ENCODE data around the gene HPDL. TPM values are rescaled to one million over a fixed set of nuclear protein-coding genes. Genes with fewer than 3 reads are reported as not detected.

HPDL gene
- total RNA-seq, 2 experiments from 2014 or later, result 16.8 TPM

- H3K9me3 Mint-ChIP-seq (ENCODE audit: insufficient read depth), result no peaks in the 10 kb centered on the region
- POLR2A ChIA-PET, result interaction anchor here (0.6 to 6.4 kb wide), 10 partner anchors 25 to 581 kb away, joined by 3 to 78 read pairs (median 6); partner anchors contain the start of genes HECTD3, HPDL, MUTYH and TOE1
- H3K36me3 Mint-ChIP-seq (ENCODE audit: low read depth), result no peaks in the 10 kb centered on the region
- no peaks in the 10 kb centered on the region for H3K27me3 Mint-ChIP-seq (ENCODE audit: low read depth)
- CTCF ChIA-PET, result interaction anchor here (0.8 to 9.4 kb wide), 15 partner anchors 9 to 503 kb away, joined by 3 to 361 read pairs (median 5); partner anchors contain the start of genes CCDC163, HECTD3, HPDL and MMACHC
- H3K27ac Mint-ChIP-seq, result peak overlapping the region; percentile 36
- peak overlapping the region; percentile 64 for H3K4me3 Mint-ChIP-seq
- ATAC-seq, result no peak
- peaks cover 40% of the 10 kb centered on the region for H3K4me1 Mint-ChIP-seq (ENCODE audit: low read depth)
- no peak for DNase-seq
These were observed 24.1 kb upstream of the HPDL start for GRCh38 chr1:45302505-45303150.

- ChIA-PET CTCF (interaction anchor here (0.7 to 9.4 kb wide), 24 partner anchors 9 to 630 kb away, joined by 3 to 361 read pairs (median 4); partner anchors contain the start of genes ARMH1, CCDC163, HECTD3 and HPDL), POLR2A (interaction anchor here (0.9 to 6.4 kb wide), 11 partner anchors 21 to 582 kb away, joined by 3 to 78 read pairs (median 5); partner anchors contain the start of genes CCDC163, HECTD3, HPDL and MMACHC)
- no peaks in the 10 kb centered on the region for H3K27me3 Mint-ChIP-seq (ENCODE audit: low read depth)
- H3K27ac Mint-ChIP-seq, result peak overlapping the region; percentile 97
- peak overlapping the region; percentile 89 for H3K4me3 Mint-ChIP-seq
- ATAC-seq (peak; percentile 89), DNase-seq (peak; percentile 99)
- no peaks in the 10 kb centered on the region for H3K36me3 Mint-ChIP-seq (ENCODE audit: low read depth)
- no peaks in the 10 kb centered on the region for H3K9me3 Mint-ChIP-seq (ENCODE audit: insufficient read depth)
- H3K4me1 Mint-ChIP-seq (ENCODE audit: low read depth), result peaks cover 40% of the 10 kb centered on the region
These were observed 23.0 kb upstream of the HPDL start for GRCh38 chr1:45303520-45304310.

GRCh38 chr1:45304311-45305081 is 22.2 kb upstream of the HPDL start:
- H3K4me3 Mint-ChIP-seq, result peak overlapping the region; percentile 89
- H3K4me1 Mint-ChIP-seq (ENCODE audit: low read depth), result peaks cover 40% of the 10 kb centered on the region
- peak overlapping the region; percentile 97 for H3K27ac Mint-ChIP-seq
- H3K36me3 Mint-ChIP-seq (ENCODE audit: low read depth), result no peaks in the 10 kb centered on the region
- no peak for DNase-seq
- no peak for ATAC-seq
- H3K9me3 Mint-ChIP-seq (ENCODE audit: insufficient read depth), result no peaks in the 10 kb centered on the region
- H3K27me3 Mint-ChIP-seq (ENCODE audit: low read depth), result no peaks in the 10 kb centered on the region
- CTCF ChIA-PET, result interaction anchor here (0.8 to 9.4 kb wide), 12 partner anchors 12 to 293 kb away, joined by 3 to 361 read pairs (median 10); partner anchors contain the start of genes HECTD3, MUTYH, TESK2 and TOE1
- POLR2A ChIA-PET, result interaction anchor here (0.6 to 6.4 kb wide), 8 partner anchors 20 to 583 kb away, joined by 3 to 78 read pairs (median 7); partner anchors contain the start of genes HECTD3, MUTYH, TOE1 and UROD

GRCh38 chr1:45305231-45305630 is 21.5 kb upstream of the HPDL start:
- H3K9me3 Mint-ChIP-seq (ENCODE audit: insufficient read depth), result no peaks in the 10 kb centered on the region
- H3K4me1 Mint-ChIP-seq (ENCODE audit: low read depth), result peaks cover 40% of the 10 kb centered on the region
- H3K36me3 Mint-ChIP-seq (ENCODE audit: low read depth), result no peaks in the 10 kb centered on the region
- peak overlapping the region; percentile 66 for H3K27ac Mint-ChIP-seq
- no peak for DNase-seq
- ATAC-seq, result no peak
- ChIA-PET POLR2A (interaction anchor here (0.6 to 5.7 kb wide), 9 partner anchors 19 to 584 kb away, joined by 3 to 60 read pairs (median 6); partner anchors contain the start of genes MUTYH, TOE1 and UROD), CTCF (interaction anchor here (0.8 to 5.5 kb wide), 9 partner anchors 12 to 294 kb away, joined by 3 to 44 read pairs (median 4); partner anchors contain the start of genes HECTD3, MUTYH, TESK2 and TOE1)
- peak overlapping the region; percentile 89 for H3K4me3 Mint-ChIP-seq
- no peaks in the 10 kb centered on the region for H3K27me3 Mint-ChIP-seq (ENCODE audit: low read depth)

- Mint-ChIP-seq H3K27me3 (ENCODE audit: low read depth) (no peaks in the 10 kb centered on the region), H3K27ac (peak overlapping the region; percentile 31), H3K4me3 (peak overlapping the region; percentile 45), H3K4me1 (ENCODE audit: low read depth) (peaks cover 35% of the 10 kb centered on the region), H3K36me3 (ENCODE audit: low read depth) (no peaks in the 10 kb centered on the region), H3K9me3 (ENCODE audit: insufficient read depth) (no peaks in the 10 kb centered on the region)
- DNase-seq (peak; percentile 58), ATAC-seq (no peak)
- ChIA-PET POLR2A (interaction anchor here (0.6 to 5.7 kb wide), 8 partner anchors 31 to 585 kb away, joined by 3 to 60 read pairs (median 6); partner anchors contain the start of genes MUTYH, TOE1 and UROD), CTCF (interaction anchor here (1.0 to 5.5 kb wide), 6 partner anchors 19 to 294 kb away, joined by 3 to 44 read pairs (median 11); partner anchors contain the start of genes MUTYH, TOE1 and UROD)
These were observed 20.4 kb upstream of the HPDL start for GRCh38 chr1:45306319-45306718.

- POLR2A ChIA-PET, result interaction anchor here (0.6 to 5.7 kb wide), 4 partner anchors 30 to 477 kb away, joined by 3 to 60 read pairs (median 7); partner anchors contain the start of genes MUTYH, TOE1 and UROD
These were observed 19.8 kb upstream of the HPDL start for GRCh38 chr1:45306905-45307304.

GRCh38 chr1:45314266-45314665 is 12.4 kb upstream of the HPDL start:
- H3K4me3 Mint-ChIP-seq, result no peak overlapping the region
- CTCF ChIA-PET, result interaction anchor here (1.3 to 1.8 kb wide), 3 partner anchors 10 to 179 kb away, joined by 3 to 5 read pairs (median 5); no protein-coding TSS in a partner anchor
- no peak overlapping the region for H3K27ac Mint-ChIP-seq
- H3K9me3 Mint-ChIP-seq (ENCODE audit: insufficient read depth), result no peaks in the 10 kb centered on the region
- no peaks in the 10 kb centered on the region for H3K27me3 Mint-ChIP-seq (ENCODE audit: low read depth)
- ATAC-seq, result no peak
- no peak for DNase-seq
- H3K36me3 Mint-ChIP-seq (ENCODE audit: low read depth), result no peaks in the 10 kb centered on the region
- POLR2A ChIA-PET, result interaction anchor here (1.4 kb wide), 1 partner anchor 26 kb away, joined by 3 read pairs; the partner anchor contains the start of genes MUTYH and TOE1
- H3K4me1 Mint-ChIP-seq (ENCODE audit: low read depth), result no peaks in the 10 kb centered on the region

More at GRCh38 chr1:45306905-45307304, 19.8 kb upstream of the HPDL start:
- Mint-ChIP-seq H3K36me3 (ENCODE audit: low read depth) (no peaks in the 10 kb centered on the region), H3K9me3 (ENCODE audit: insufficient read depth) (no peaks in the 10 kb centered on the region), H3K4me1 (ENCODE audit: low read depth) (peaks cover 35% of the 10 kb centered on the region), H3K4me3 (no peak overlapping the region), H3K27ac (peak overlapping the region; percentile 31), H3K27me3 (ENCODE audit: low read depth) (no peaks in the 10 kb centered on the region)
- DNase-seq (no peak), ATAC-seq (no peak)
- CTCF ChIA-PET, result interaction anchor here (1.0 to 5.5 kb wide), 6 partner anchors 19 to 295 kb away, joined by 3 to 44 read pairs (median 11); partner anchors contain the start of genes MUTYH, TOE1 and UROD

- no peak overlapping the region for H3K4me3 Mint-ChIP-seq
- ChIA-PET CTCF (no interaction called here), POLR2A (no interaction called here)
- no peaks in the 10 kb centered on the region for H3K9me3 Mint-ChIP-seq (ENCODE audit: insufficient read depth)
- H3K27me3 Mint-ChIP-seq (ENCODE audit: low read depth), result peaks cover 2% of the 10 kb centered on the region
- no peak overlapping the region for H3K27ac Mint-ChIP-seq
- no peaks in the 10 kb centered on the region for H3K4me1 Mint-ChIP-seq (ENCODE audit: low read depth)
- ATAC-seq (no peak), DNase-seq (no peak)
- no peaks in the 10 kb centered on the region for H3K36me3 Mint-ChIP-seq (ENCODE audit: low read depth)
These were observed 9.5 kb upstream of the HPDL start for GRCh38 chr1:45317166-45317565.

- DNase-seq (no peak), ATAC-seq (no peak)
- Mint-ChIP-seq H3K27me3 (ENCODE audit: low read depth) (peaks cover 2% of the 10 kb centered on the region), H3K4me1 (ENCODE audit: low read depth) (no peaks in the 10 kb centered on the region), H3K4me3 (no peak overlapping the region), H3K27ac (no peak overlapping the region), H3K9me3 (ENCODE audit: insufficient read depth) (no peaks in the 10 kb centered on the region), H3K36me3 (ENCODE audit: low read depth) (no peaks in the 10 kb centered on the region)
- ChIA-PET CTCF (interaction anchor here (1.3 kb wide), 1 partner anchor 174 kb away, joined by 3 read pairs; no protein-coding TSS in a partner anchor), POLR2A (no interaction called here)
These were observed 6.9 kb upstream of the HPDL start for GRCh38 chr1:45319761-45320160.

GRCh38 chr1:45321444-45321843 is 5.3 kb upstream of the HPDL start:
- Mint-ChIP-seq H3K9me3 (ENCODE audit: insufficient read depth) (no peaks in the 10 kb centered on the region), H3K4me3 (no peak overlapping the region), H3K27ac (no peak overlapping the region), H3K36me3 (ENCODE audit: low read depth) (no peaks in the 10 kb centered on the region), H3K4me1 (ENCODE audit: low read depth) (peaks cover 3% of the 10 kb centered on the region), H3K27me3 (ENCODE audit: low read depth) (peaks cover 2% of the 10 kb centered on the region)
- POLR2A ChIA-PET, result no interaction called here
- CTCF ChIA-PET, result no interaction called here
- DNase-seq, result no peak
- ATAC-seq, result no peak
